ENCODE results near the gene TANK.
A peak's percentile ranks its signal among the peaks of the same experiment; 100 is the strongest.

TANK gene

DNA sequence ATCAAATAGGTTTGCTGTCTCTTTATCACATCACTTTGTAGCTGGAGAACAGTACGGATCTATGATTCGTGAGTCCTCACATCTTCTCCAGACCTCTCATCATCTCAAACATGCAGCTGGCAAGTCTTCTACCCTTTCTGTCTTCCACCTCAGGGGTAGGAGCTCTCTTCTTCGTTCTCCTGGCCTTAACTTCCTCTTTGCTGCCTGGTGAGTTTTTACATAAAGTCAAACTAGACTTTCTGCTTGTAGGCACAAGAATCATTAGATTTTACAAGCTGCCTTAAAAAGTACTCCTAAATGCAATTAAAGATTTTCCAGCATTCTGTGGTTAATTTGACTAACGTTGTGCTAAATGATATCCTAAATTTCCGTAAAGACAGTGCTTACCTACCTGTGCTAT is 43.7 kb upstream of the TANK start:
- no peak overlapping the region for H3K4me3 ChIP-seq (ENCODE audit: low read length)
- no peak for DNase-seq (ENCODE audit: low read depth)
- TF ChIP-seq, protein P1, sequence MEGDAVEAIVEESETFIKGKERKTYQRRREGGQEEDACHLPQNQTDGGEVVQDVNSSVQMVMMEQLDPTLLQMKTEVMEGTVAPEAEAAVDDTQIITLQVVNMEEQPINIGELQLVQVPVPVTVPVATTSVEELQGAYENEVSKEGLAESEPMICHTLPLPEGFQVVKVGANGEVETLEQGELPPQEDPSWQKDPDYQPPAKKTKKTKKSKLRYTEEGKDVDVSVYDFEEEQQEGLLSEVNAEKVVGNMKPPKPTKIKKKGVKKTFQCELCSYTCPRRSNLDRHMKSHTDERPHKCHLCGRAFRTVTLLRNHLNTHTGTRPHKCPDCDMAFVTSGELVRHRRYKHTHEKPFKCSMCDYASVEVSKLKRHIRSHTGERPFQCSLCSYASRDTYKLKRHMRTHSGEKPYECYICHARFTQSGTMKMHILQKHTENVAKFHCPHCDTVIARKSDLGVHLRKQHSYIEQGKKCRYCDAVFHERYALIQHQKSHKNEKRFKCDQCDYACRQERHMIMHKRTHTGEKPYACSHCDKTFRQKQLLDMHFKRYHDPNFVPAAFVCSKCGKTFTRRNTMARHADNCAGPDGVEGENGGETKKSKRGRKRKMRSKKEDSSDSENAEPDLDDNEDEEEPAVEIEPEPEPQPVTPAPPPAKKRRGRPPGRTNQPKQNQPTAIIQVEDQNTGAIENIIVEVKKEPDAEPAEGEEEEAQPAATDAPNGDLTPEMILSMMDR (conservative IDR thresholded peaks at IDR 0.05; ENCODE audit: low read depth, low read length), result no peak

DNA sequence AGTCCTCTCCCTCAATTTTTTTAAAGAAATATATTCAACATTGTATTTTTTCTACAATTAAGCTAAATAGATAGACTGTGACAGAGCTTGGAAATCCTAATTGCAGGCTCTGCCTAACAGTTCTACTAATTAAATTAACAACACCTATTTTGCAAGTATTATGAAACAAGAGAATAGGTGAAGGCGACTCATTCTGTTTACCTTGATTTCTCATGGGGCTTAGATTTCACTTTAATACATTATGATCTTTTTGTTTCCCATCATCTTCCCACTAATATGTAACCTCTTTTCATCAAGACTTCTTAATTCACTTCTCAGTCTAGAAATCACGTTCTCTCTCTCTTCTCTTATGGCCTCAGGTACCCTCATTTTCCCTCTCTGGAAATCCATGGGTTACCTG is 42.7 kb upstream of the TANK start:
- no peak overlapping the region for H3K4me3 ChIP-seq (ENCODE audit: low read length)
- TF ChIP-seq, protein P1 (conservative IDR thresholded peaks at IDR 0.05; ENCODE audit: low read depth, low read length), result no peak
- DNase-seq (ENCODE audit: low read depth), result no peak

DNA sequence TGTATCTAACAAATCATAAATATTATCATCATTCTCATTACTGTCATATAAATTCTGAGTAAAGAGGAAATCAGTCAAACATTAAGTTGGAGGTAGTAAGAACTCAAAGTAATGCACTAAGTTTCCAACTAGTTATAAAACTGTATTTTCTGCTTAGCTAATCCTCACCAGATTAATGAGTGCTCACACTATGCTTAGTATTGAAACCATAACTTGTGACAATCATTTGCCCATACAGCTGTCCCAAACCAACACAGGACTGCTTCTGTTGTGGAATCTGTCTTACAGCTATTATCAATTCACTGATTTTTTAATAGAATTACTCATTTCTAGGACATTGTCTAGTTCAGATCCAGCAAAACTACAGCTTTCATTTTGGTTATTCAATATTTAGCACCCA is 41.5 kb upstream of the TANK start:
- TF ChIP-seq, protein P1 (conservative IDR thresholded peaks at IDR 0.05; ENCODE audit: low read depth, low read length), result no peak
- DNase-seq (ENCODE audit: low read depth), result no peak
- H3K4me3 ChIP-seq (ENCODE audit: low read length), result no peak overlapping the region

DNA sequence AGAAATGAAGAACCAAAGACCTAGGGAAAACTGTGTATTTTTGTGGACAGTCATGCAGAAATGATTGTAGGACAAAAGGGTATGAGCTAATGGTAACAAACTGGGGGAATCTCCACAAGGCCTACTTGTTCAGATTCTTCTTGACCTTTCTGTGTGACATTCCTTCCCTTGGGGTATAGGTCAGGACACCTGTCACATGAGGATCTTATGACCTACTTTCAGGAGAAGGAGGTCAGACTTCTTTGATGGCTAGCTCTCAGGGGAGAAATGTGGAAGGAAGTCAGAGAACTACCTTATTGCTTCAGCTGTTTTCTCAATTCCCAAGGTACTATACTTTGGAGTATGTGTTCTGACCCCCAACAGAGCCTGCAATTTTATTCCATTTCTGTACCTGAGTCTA is 40.7 kb upstream of the TANK start:
- TF ChIP-seq, protein P1 (conservative IDR thresholded peaks at IDR 0.05; ENCODE audit: low read depth, low read length), result no peak
- no peak overlapping the region for H3K4me3 ChIP-seq (ENCODE audit: low read length)
- no peak for DNase-seq (ENCODE audit: low read depth)

DNA sequence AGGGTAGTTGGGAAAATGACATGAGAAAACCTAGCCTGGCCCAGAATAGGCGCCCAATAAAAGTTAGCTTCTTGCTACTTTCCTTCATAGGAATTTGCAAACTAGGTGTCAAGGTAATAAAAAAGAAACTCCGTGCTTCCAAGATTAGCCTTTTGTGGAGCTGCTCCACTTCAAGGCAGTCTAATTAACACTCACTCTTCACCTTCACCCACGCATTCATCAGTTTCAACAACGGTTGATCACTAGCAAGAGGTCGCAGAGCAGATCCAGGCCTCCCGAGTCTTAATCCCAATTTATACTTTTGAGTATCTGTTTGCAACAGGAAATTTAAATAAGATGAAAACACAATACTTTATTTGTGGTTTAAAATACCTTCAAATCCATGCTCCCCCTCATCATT is 39.5 kb upstream of the TANK start:
- no peak for DNase-seq (ENCODE audit: low read depth)
- TF ChIP-seq, protein P1 (conservative IDR thresholded peaks at IDR 0.05; ENCODE audit: low read depth, low read length), result no peak
- no peak overlapping the region for H3K4me3 ChIP-seq (ENCODE audit: low read length)

DNA sequence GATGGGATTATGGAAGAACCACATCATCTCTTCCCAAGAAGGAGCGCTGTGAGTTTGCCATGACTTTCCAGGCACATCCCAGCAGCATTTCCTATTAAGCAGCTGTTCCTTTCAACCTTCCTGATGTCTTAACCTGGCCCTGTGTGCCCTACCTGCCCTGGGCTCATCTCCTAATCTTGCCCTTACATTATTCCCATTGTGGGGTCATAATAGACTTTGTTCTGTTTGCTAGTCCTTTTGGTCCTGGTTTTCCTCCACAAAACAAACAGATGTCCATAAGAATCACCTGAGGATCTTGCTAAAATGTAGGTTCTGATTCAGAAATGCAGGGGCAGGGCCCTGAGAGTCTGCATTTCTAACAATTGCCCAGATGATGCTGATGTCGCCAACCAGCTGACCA is 38.6 kb upstream of the TANK start:
- TF ChIP-seq, protein P1 (conservative IDR thresholded peaks at IDR 0.05; ENCODE audit: low read depth, low read length), result no peak
- DNase-seq (ENCODE audit: low read depth), result no peak
- H3K4me3 ChIP-seq (ENCODE audit: low read length), result no peak overlapping the region

DNA sequence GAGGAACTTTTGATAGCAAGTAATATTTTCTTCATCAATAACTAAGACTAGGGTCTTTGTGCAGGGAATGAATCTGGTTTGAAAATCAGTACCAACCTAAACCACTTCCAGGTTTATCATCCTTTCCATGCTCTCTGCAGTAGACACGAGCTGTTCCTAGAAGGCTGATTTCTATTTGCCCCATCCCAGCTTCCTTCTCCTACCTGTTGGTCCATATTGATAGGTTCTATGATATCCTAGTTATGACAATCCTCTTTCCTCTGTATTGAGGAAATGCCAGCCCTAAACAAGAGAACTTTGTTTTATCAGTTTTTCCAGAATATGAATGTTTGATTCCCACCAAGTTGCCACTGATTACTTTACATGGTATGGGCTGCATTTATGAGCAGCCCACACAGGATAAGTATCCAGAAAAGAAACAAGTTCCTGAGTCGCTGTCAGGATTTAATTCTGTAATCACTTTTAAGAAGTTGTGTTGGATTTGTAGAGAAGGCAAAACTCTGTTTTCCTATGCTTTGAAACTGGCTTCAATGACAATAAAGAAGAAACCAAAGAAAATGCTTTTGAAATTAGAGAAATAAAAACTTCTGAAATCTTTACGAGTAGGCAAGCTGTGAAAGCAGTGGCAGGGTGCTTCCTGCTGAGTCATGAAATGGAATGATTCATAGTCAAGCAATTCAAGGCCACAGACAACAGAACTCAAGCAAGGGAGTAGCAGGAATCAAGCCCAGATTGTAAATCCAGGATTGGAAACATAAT is 37.3 kb upstream of the TANK start:
- H3K4me3 ChIP-seq (ENCODE audit: low read length), result no peak overlapping the region
- peak; percentile 80 for DNase-seq (ENCODE audit: low read depth)
- TF ChIP-seq, protein P1 (conservative IDR thresholded peaks at IDR 0.05; ENCODE audit: low read depth, low read length), result no peak
